Panc1 (cell line): ENCODE results near the gene VWA8. TPM values are rescaled to one million over a fixed set of nuclear protein-coding genes. Genes with fewer than 3 reads are reported as not detected.

ENCODE experiments used
- ATAC-seq: fragments of 200-7000 bp; cut with Tn5 transposase; 2 replicates; pipeline ENCODE4 v1.9.1; 2020; ENCODE audit warnings: mild to moderate bottlenecking, moderate library complexity
- BruUV-seq: library from RNA; stranded (reverse); fragments of 400-500 nt; replicated peaks from 2 replicates; lab custom pipeline; 2021; lab: Mats Ljungman, UMichigan
- CTCF ChIA-PET: fragments of 300-600 bp; sonication (Branson Sonifier 250); formaldehyde crosslinking; loops from one replicate; lab custom pipeline; 2022; ENCODE audit warnings: antibody characterized with exemption; lab: Charles Lee
- POLR2A ChIA-PET: fragments of 300-600 bp; sonication (Branson Sonifier 250); formaldehyde crosslinking; loops from one replicate; lab custom pipeline; 2022; ENCODE audit warnings: antibody characterized with exemption; lab: Charles Lee
- DNase-seq: peaks from one replicate; pipeline ENCODE4 v3.0.0-alpha.2; 2010; ENCODE audit warnings: low read depth, low spot score
- H3K27ac ChIP-seq: 2 replicates; pipeline ENCODE4 v1.5.1; 2011; ENCODE audit warnings: mild to moderate bottlenecking, low read length, inconsistent platforms
- H3K27me3 ChIP-seq: fragments of 200-500 bp; sonication (Bioruptor generic); 2 replicates; pipeline ENCODE4 v1.6.0; 2014; ENCODE audit warnings: low read length, inconsistent platforms; ENCODE audit not compliant: control insufficient read depth, insufficient read depth
- H3K36me3 ChIP-seq: fragments of 200-500 bp; sonication (Bioruptor generic); 2 replicates; pipeline ENCODE4 v1.5.1; 2014; ENCODE audit warnings: inconsistent platforms, mild to moderate bottlenecking, low read length, moderate library complexity; ENCODE audit not compliant: control insufficient read depth, insufficient read depth
- H3K4me1 ChIP-seq: 2 replicates; pipeline ENCODE4 v1.5.1; 2011; ENCODE audit warnings: inconsistent platforms, mild to moderate bottlenecking, low read length, moderate library complexity; ENCODE audit not compliant: control insufficient read depth, insufficient read depth
- H3K4me3 ChIP-seq, 2 experiments: 2 replicates each; pipeline ENCODE4 v1.5.1; 2011 to 2012; ENCODE audit warnings: low read depth in 2 of 2, low read length in 2 of 2, mild to moderate bottlenecking in 2 of 2, inconsistent platforms in 1 of 2, moderate library complexity in 1 of 2
- H3K9me3 ChIP-seq: fragments of 200-500 bp; sonication (Bioruptor generic); 2 replicates; pipeline ENCODE4 v1.5.1; 2014; ENCODE audit warnings: low read depth, mild to moderate bottlenecking, inconsistent platforms, low read length, moderate library complexity; ENCODE audit not compliant: control insufficient read depth, insufficient read depth
- POLR2AphosphoS5 ChIP-seq: IDR thresholded peaks from 2 replicates; pipeline ENCODE4 v1.6.1; 2012; ENCODE audit warnings: mild to moderate bottlenecking, low read depth, low read length, moderate library complexity
- SIN3A ChIP-seq: IDR thresholded peaks from 2 replicates; pipeline ENCODE4 v1.6.1; 2012; ENCODE audit warnings: low read depth, mild to moderate bottlenecking, low read length, moderate library complexity, borderline replicate concordance; ENCODE audit not compliant: insufficient read depth
- TCF7L2 ChIP-seq: IDR thresholded peaks from 2 replicates; pipeline ENCODE4 v1.6.1; 2011; ENCODE audit warnings: mild to moderate bottlenecking, low read depth, low read length, inconsistent platforms
- in situ Hi-C: cut with HindIII; loops from 2 replicates; pipeline ENCODE4 v1.10.0; 2016; ENCODE audit warnings: low sequenced_read_pairs, low pct_unique_long_range_greater_than_20kb
- intact Hi-C: fragments of 100-400 bp; cut with micrococcal nuclease; formaldehyde crosslinking; loops from one replicate; pipeline ENCODE4 v1.10.0; 2022; ENCODE audit not compliant: unreplicated experiment
- total RNA-seq: library from RNA; stranded (reverse); gene quantifications from one replicate; pipeline ENCODE4 v1.2.1, GENCODE V29; 2021; ENCODE audit not compliant: unreplicated experiment
- TF ChIP-seq, protein P1 (sequence below): fragments of 450-650 bp; IDR thresholded peaks from 2 replicates; pipeline ENCODE4 v1.5.1; 2017; ENCODE audit warnings: mild to moderate bottlenecking
- TF ChIP-seq, protein P2 (sequence below), 2 experiments: IDR thresholded peaks; 2 replicates each; pipeline ENCODE4 v1.6.1; 2011 to 2012; ENCODE audit warnings: low read depth in 2 of 2, control low read depth in 1 of 2, low read length in 1 of 2, mild to moderate bottlenecking in 1 of 2, moderate library complexity in 1 of 2; ENCODE audit not compliant: insufficient read depth in 1 of 2

The VWA8 gene
- total RNA-seq, 1 experiment from 2014 or later, result 11.2 TPM

DNA sequence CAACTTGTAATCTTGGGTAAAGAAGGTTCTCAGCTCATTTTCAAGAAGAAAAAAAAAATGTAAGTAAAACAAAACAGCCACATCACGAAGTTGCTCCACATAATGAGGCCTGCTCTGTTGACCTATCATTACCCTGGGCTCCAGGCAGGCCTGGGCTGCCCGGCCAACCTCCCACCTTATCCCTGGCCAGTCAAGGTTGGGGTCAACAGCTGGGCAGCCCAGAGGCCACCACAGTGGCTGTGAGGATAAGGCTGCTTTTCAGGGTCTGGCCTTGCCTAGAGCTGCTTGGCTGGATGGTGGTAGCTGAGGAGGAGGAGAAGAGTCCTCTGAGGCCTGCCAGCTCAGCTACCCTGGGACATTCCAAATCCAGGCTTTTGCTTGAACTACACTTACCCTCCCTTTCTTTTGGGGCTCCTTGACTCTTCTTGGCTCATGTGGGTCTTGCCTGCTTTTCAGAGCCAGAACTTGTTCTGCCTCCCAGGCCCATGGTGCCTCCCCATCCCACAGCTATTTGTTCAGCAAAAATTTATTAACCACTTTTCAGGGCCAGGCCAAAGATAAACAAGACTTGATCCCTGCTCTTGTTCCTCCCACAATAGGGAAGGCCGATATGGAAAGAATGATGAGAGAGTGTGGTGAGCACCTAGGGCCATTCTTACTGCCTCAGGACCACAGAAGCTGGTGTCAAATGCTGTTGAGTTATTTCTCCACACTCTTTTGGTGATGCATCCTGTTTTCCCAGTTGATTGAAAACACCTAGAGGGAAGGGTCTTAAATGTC lies 401.9 kb downstream of the VWA8 start:
- in situ Hi-C loops, result no loop called here
- POLR2A ChIA-PET, result no interaction called here
- H3K27me3 ChIP-seq, result no peaks in the 10 kb centered on the region
- no peaks in the 10 kb centered on the region for H3K36me3 ChIP-seq
- H3K4me3 ChIP-seq, result no peak overlapping the region
- no peak overlapping the region for H3K27ac ChIP-seq
- no TSS peak for BruUV-seq
- no peaks in the 10 kb centered on the region for H3K4me1 ChIP-seq
- intact Hi-C loops, result no loop called here
- ATAC-seq (no peak), DNase-seq (no peak)
- no peak for TF ChIP-seq POLR2AphosphoS5
- no peak for TF ChIP-seq TCF7L2
- TF ChIP-seq, protein P1, sequence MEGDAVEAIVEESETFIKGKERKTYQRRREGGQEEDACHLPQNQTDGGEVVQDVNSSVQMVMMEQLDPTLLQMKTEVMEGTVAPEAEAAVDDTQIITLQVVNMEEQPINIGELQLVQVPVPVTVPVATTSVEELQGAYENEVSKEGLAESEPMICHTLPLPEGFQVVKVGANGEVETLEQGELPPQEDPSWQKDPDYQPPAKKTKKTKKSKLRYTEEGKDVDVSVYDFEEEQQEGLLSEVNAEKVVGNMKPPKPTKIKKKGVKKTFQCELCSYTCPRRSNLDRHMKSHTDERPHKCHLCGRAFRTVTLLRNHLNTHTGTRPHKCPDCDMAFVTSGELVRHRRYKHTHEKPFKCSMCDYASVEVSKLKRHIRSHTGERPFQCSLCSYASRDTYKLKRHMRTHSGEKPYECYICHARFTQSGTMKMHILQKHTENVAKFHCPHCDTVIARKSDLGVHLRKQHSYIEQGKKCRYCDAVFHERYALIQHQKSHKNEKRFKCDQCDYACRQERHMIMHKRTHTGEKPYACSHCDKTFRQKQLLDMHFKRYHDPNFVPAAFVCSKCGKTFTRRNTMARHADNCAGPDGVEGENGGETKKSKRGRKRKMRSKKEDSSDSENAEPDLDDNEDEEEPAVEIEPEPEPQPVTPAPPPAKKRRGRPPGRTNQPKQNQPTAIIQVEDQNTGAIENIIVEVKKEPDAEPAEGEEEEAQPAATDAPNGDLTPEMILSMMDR, result no peak
- no peak for TF ChIP-seq SIN3A
- TF ChIP-seq, protein P2, sequence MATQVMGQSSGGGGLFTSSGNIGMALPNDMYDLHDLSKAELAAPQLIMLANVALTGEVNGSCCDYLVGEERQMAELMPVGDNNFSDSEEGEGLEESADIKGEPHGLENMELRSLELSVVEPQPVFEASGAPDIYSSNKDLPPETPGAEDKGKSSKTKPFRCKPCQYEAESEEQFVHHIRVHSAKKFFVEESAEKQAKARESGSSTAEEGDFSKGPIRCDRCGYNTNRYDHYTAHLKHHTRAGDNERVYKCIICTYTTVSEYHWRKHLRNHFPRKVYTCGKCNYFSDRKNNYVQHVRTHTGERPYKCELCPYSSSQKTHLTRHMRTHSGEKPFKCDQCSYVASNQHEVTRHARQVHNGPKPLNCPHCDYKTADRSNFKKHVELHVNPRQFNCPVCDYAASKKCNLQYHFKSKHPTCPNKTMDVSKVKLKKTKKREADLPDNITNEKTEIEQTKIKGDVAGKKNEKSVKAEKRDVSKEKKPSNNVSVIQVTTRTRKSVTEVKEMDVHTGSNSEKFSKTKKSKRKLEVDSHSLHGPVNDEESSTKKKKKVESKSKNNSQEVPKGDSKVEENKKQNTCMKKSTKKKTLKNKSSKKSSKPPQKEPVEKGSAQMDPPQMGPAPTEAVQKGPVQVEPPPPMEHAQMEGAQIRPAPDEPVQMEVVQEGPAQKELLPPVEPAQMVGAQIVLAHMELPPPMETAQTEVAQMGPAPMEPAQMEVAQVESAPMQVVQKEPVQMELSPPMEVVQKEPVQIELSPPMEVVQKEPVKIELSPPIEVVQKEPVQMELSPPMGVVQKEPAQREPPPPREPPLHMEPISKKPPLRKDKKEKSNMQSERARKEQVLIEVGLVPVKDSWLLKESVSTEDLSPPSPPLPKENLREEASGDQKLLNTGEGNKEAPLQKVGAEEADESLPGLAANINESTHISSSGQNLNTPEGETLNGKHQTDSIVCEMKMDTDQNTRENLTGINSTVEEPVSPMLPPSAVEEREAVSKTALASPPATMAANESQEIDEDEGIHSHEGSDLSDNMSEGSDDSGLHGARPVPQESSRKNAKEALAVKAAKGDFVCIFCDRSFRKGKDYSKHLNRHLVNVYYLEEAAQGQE (IDR thresholded peaks at IDR 0.05; ENCODE audit: insufficient read depth in 1 of 2, low read depth in 2 of 2, low read length in 1 of 2), result no peak
- CTCF ChIA-PET, result no interaction called here
- no peaks in the 10 kb centered on the region for H3K9me3 ChIP-seq

DNA sequence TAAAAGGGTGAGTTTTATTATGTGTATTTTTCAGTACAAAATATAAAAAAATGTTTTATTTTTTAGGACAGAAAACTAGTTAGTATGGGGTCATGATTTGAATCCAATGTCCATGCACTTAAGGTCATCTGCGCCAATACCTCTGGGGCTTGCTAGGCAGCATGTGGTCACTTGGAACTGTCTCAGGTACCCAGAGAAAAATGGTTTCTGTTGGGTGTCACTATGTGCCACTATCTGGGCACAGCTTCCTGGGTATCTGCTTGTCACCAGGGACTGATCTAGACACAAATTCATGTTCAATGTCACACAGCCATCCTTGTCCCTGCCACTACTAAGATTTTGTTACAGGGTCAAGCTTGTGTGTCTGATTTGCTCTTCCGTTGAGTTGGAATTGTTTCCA lies 403.2 kb downstream of the VWA8 start:
- Histone ChIP-seq H3K4me1 (no peaks in the 10 kb centered on the region), H3K27ac (no peak overlapping the region), H3K4me3 (no peak overlapping the region), H3K27me3 (no peaks in the 10 kb centered on the region), H3K36me3 (no peaks in the 10 kb centered on the region), H3K9me3 (no peaks in the 10 kb centered on the region)
- intact Hi-C loops (no loop called here), in situ Hi-C loops (no loop called here)
- DNase-seq (no peak), ATAC-seq (no peak)
- no TSS peak for BruUV-seq
- TF ChIP-seq POLR2AphosphoS5 (no peak), SIN3A (no peak)
- TF ChIP-seq, protein P1, result no peak
- TF ChIP-seq, protein P2 (IDR thresholded peaks at IDR 0.05; ENCODE audit: insufficient read depth in 1 of 2, low read depth in 2 of 2, low read length in 1 of 2), result peak in 1 of 2 experiments; percentile 14; a peak in 1 of 4 replicates
- ChIA-PET CTCF (no interaction called here), POLR2A (no interaction called here)
